ENCODE results near the gene DZANK1.
"Not testable (repeated sequence)": the region's sequence is repeated elsewhere in the genome, so short reads cannot be mapped to it uniquely, and the experiment has no call there.

Gene DZANK1

DNA sequence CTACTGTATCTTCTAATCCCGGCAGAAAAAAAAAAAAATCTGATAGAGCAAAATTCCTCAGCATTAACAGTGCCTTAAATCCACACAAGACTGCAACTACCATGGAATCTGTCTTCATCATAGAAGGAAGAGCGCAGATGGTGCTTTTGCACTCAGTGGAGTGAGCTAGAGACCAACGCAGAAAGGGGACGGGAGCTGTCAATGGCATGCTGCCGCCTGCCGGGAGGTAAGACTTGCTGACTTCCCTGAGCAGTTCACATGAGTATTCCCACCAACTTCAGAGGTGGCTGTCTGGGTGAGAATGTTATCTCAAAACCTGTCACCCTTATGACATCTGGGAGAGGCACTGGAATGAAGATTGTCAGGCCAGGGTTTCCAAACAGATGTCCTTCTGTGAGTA, 35.6 kb downstream of the DZANK1 start:
- no peak for DNase-seq

GRCh38 chr20:18430172-18430826, 36.5 kb downstream of the DZANK1 start:
- DNase-seq: no peak

GRCh38 chr20:18428490-18429173, 38.2 kb downstream of the DZANK1 start:
- DNase-seq: no peak

GRCh38 chr20:18427214-18427613, 39.6 kb downstream of the DZANK1 start:
- no peak for DNase-seq

DNA sequence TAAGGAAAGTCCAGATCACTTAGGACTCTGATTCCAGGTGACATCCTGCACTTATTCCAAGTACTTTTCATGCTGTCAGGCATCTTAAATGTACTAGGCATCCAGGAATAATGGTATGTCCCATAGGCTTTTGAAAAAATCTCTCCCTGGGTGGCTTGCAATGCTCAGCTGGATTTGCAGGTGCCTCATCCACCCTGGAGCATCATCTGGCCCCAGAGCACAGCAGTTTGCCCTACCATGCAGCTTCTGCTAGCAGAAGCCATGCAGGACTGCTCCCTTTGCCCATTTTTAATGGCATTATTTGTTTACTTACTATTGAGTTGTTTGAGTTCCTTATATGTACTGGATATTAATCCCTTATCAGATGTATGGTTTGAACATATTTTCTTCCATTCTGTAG, 45.2 kb downstream of the DZANK1 start:
- DNase-seq: no peak

DNA sequence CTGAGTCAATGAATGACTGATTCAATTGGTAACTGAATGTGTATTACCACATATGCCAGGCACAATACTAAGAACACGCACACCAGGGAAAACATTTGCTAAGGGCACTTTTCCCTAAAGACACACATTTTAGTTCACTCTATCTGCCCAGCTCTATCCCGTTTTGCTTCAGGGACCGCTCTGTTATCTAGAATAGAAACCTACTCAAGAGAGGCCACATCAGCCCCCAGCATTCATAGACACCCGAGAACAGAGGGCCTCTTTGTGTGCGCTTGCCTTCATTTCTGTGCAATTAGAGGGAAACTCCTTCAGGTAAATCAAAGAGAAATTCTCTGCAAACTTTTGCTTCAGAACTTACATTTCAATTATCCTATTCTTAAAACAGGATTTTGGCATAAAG, 50.3 kb downstream of the DZANK1 start:
- no peak for DNase-seq

DNA sequence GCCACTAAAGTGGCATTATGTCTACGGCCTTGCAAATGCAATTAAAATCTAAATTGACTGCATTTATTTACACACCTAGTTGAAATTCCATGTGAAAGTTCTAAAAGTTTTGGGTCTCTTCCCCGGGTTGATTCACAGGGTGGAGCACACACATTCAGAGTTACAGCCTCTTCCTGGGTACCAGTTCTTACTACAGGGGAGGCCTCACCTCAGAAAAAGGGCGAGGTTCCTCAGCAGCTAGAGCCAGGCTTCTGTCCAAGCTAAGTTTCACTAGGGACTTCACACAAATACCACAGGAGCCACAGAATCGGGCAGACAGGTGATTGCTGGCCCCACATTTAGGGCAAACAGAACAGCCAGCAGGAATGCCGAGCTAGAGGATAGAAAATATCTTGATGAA, 52.7 kb downstream of the DZANK1 start:
- no peak for DNase-seq

- no peak for DNase-seq
Measured at GRCh38 chr20:18412221-18412901, 54.5 kb downstream of the DZANK1 start.

DNA sequence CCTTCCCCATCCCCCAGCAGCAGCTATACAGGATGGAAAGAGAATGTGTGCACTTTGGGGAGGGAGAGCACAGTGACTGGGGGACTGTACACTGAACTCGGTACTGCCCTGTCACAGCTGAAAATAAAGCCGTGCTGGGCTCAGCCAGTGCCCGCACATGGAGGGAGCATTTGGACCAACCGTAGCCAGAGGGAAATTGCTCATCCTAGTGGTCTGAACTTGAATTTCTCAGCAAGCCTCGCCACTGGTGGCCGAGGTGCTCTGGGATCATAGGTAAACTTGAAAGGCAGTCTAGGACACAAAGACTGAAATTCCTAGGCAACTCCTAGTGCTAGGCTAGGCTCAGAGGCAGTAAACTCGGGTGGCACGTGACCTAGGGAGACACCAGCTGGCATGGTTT, 61.0 kb downstream of the DZANK1 start:
- no peak for DNase-seq

GRCh38 chr20:18404172-18404571, 62.7 kb downstream of the DZANK1 start:
- DNase-seq: no peak

DNA sequence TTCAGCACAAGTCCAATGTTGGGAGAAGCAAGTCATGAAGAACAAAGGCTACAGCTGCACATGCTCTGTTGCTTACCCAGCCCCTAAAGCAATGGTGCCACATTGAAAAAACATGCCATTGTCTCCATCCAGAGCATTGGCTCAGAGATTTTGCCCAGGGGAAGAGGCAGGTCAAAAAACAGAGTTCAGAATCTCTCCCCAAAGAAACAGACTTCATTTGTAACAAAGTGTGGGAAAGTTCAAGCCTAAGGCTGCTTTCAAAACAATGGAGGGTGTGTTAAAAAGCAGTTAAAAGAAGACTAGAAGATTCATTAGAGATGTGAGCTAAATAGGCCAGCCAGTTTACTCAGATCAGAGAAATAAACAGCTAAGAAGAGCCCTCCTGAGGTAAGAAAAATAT, 63.6 kb downstream of the DZANK1 start:
- DNase-seq: no peak

DNA sequence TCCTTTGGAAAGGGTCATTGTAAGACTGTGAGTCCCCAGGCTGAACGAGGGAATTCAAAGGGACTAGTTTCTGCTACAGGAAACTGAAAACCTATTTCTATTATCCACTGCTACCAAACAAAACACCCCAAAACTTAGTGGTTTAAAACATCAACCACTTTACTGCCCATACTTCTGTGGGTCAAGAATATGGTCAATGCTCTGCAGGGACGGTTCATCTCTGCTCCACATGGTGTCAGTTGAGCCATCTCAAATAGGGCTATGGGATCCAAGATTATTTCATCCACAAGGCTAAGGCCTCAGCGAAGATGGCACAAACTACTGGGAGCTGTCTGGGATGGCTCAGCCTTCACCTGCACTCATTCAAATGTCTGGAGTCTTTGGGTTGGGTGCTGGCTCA, 65.5 kb downstream of the DZANK1 start:
- DNase-seq: no peak

DNA sequence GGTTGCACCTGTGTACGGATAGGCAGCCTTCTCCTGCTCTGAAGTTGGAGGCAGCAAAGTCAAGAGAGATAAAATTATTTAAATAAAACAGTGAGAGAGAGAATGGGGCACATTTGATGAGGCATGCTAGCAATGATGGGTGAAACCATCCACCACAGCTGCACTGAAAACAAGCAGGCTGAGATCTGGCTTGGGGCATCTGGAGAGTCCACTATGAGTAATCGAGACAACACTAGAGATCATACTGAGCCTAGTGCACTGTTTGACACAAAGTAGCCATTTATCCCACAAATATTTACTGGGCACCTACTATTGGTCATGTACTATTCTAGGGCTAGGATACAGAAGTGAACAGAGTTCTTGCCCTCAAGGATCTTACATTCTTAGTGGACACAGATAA, 66.4 kb downstream of the DZANK1 start:
- no peak for DNase-seq

DNA sequence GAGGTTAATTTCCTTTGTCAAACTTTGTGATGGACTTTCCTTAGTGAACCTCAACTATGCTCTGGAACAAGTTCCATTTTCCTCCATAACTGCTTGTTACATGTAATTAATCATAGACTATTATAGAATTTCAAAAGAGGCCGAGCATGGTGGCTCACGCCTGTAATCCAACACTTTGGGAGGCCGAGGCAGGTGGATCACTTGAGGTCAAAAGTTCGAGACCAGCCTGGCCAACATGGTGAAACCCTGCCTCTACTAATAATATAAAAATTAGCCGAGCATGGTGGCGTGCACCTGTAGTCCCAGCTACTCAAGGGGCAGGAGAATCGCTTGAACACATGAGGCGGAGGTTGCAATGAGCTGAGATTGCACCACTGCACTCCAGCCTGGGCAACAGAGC, 68.1 kb downstream of the DZANK1 start:
- not testable (repeated sequence) for DNase-seq

DNA sequence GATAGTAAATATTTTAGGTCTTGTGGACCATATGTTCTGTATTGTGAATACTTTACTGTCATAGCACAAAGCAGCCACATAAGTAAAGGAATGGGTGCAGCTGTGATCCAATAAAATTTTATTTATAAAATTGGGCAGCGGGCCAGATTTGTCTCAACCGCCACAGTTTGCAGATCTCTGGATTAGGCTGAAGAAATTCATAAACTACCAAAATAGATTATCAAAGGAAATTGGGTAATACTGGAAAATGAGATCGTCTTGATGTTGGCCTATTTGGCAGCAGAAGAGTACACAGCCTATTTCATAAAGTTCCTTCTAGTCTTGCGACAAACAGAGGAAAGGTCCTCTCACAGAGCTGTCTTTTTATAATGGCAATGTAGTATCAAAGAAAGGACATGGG, 69.8 kb downstream of the DZANK1 start:
- DNase-seq: no peak

- DNase-seq: no peak
Measured at GRCh38 chr20:18395544-18395943, 71.3 kb downstream of the DZANK1 start.

DNA sequence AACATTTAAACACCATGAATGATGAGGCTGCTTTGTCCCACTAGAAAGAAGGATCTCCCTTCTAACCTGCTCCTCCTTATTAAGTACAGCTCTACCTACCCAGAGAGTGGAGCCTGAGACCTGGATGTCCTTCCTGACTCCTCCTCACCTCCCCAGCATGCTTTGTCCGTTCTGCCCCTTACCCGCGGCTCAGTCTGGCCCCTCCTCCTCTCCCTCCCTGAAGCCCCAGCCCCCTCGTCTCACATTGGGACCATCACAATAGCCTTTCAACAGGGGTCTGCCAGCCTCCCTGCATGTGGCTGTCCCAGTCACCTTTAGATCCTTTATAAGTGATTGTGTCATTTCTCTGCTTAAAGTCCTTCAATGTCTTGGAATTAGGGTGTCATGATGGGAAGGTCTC, 72.5 kb downstream of the DZANK1 start:
- no peak for DNase-seq

DNA sequence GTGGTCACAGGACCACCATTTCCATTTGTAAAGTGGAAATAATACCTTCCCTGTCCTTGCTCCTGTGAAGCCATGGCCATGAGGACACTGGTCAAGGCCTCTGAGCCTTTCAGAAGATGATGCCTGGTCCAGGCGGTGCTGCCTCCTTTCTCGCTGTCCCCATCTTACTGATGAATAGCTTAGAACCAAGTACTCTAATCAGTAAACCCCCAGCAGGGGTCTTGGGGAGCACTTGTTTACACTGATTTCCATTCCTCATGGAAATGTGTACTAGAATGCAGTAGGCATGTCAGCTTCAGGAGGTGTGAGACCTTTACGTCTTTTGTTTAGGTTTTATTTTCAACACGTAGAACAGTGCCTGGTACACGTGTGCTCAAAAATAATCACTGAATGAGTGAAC, 75.1 kb downstream of the DZANK1 start:
- no peak for DNase-seq

DNA sequence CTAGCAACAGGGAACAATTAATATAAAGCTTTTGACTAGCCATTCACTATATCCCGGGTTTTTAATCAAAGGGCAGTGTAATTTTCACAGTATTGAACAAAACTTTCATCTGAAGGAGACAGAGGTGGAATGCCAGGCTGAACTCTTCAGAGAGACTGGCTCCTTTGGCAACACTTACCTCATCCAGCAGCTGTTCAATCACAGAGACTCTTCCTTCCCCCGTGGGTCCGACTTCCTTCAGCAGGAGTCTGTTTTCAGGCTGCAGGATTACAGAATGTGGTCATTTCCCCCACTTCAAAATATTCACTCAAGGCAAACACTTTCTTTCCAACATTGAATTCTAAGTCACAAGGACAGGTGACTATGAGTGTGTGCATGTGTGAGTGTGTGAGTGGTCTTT, 76.6 kb downstream of the DZANK1 start:
- no peak for DNase-seq

GRCh38 chr20:18388860-18389259, 78.0 kb downstream of the DZANK1 start:
- DNase-seq: no peak

- DNase-seq: no peak
Measured at GRCh38 chr20:18380908-18381529, 85.8 kb downstream of the DZANK1 start.

DNA sequence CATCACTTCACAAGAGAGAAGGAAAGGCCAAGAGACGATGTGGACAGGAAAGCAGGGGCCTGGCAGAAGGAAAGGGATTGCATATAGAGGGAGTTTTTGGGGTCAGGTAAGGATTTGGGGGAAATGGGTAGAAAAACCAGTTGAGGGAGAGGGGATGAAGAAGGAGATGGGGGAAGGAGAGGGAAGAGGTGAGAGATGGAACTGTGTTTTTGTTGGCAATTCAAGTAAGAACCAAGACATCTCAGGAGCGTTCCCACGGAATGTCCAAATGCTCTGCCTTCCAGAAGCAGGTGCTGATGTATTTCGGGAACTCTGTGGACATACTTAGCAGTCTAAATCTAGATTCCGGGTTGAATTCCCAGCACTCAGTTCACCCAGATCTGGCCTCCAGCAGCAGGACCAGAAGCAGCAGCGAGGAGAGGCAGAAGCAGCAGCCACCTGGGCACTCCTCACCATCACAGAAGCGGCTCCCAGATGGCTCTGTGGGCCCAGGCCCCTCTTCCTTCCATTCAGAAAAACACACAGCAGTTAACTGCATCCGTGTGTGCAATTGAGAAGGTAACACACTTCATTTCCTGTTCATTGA, 88.8 kb downstream of the DZANK1 start:
- DNase-seq: no peak

- not testable (repeated sequence) for DNase-seq
Measured at GRCh38 chr20:18375551-18375950, 91.3 kb downstream of the DZANK1 start.

GRCh38 chr20:18372296-18372695, 94.5 kb downstream of the DZANK1 start:
- DNase-seq: no peak

Measured in NCI-H1105 (cell line).